Rectal smooth muscle tissue (tissue), 1 donor: ENCODE measurements around the gene MCEMP1.
"Not testable (repeated sequence)": the region's sequence is repeated elsewhere in the genome, so short reads cannot be mapped to it uniquely, and the experiment has no call there.

Experiments used
- H3K27ac ChIP-seq: one replicate; pipeline ENCODE4 v1.7.0; 2013; ENCODE audit warnings: low read depth, low read length, inconsistent platforms
- H3K27me3 ChIP-seq: one replicate; pipeline ENCODE4 v1.7.0; 2013; ENCODE audit warnings: low read length; ENCODE audit not compliant: control insufficient read depth, insufficient read depth
- H3K36me3 ChIP-seq: one replicate; pipeline ENCODE4 v1.7.0; 2013; ENCODE audit warnings: low read length; ENCODE audit not compliant: control insufficient read depth, insufficient read depth
- H3K4me1 ChIP-seq: one replicate; pipeline ENCODE4 v1.7.0; 2013; ENCODE audit warnings: low read length; ENCODE audit not compliant: control insufficient read depth, insufficient read depth
- H3K4me3 ChIP-seq: one replicate; pipeline ENCODE4 v1.7.0; 2013; ENCODE audit warnings: low read length
- H3K9ac ChIP-seq: one replicate; pipeline ENCODE4 v1.7.0; 2013; ENCODE audit warnings: low read length

The MCEMP1 gene

DNA sequence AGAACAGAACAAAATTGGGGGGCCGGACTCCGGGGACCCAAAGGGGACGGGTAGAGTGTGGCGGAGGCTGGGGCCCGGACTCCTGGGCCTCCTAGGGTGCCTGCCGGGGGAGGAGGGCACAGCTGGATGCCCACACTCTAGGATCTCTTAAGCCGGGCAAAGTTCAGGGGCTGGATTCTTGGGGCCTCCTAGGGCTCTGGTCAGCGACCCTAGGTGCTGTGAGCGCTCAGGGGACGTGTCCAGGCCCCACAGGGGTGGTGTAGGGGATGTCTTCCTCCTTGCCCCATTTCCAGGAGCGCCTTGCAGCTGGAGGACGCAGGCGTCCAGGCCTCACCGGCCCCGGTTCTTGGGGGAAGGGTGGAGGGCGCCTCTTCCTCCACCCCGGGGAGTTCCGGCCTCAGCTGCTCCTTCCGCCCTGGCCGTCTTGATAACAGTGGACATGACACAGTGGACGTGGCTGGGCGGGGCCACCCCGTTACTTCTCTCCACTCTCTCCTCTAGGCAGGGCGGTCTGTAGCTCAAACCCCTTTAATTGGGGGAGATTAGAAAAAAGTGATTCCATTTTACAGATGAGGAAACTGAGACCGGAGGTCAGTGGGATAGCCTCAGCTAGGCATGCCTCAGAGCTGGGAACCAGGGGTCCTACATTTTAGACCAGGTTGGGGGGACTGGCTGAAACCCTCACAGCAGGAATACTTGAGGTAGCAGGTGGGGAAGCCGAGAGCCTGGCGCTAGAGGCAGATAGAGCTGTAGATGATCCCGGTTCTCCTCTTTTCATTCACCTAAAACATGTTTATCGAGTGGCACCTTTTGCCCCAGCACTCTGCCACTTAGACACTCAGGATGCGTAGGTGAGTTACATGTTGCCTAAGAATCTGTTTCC lies 39.3 kb upstream of the MCEMP1 start:
- H3K4me3 ChIP-seq = peak overlapping the region; percentile 71

DNA sequence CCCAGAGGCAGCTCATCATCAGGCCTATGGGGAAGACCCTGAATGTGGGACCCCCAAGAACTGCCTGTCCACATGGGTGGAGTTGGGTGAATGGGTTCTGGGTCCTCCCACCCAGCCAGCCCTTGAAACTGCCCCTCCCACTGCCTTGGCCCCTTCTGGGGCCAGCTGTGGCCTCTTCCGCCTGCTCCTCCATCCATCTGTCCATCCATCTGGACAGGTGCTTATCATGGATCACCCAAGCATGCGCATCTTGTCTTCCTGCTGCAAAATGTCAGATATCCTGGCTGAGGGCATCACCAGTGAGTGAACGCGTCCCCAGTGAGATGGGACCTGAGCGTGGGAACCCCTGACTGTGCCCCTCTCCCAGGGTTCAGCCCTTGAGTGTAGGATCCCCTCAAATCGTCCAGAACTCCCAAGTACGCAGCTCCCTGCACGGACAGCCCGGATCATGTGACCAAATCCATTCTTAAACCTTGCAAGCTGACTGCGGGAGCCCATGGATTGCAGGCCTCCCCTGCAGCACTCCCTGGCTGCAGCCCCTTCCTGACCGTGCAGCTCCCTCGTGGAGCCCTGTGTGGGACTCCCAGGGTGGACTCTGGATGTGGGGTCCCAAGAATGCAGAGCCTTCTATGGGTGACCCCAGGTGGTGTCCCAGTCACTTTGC lies 38.0 kb upstream of the MCEMP1 start:
- Histone ChIP-seq H3K4me3 (no peak overlapping the region), H3K9ac (no peak overlapping the region), H3K36me3 (peaks cover 7% of the 10 kb centered on the region), H3K27me3 (peaks cover 4% of the 10 kb centered on the region), H3K27ac (no peak overlapping the region), H3K4me1 (no peaks in the 10 kb centered on the region)

More for the DNA sequence above, 39.3 kb upstream of the MCEMP1 start:
- no peak overlapping the region for H3K27ac ChIP-seq
- H3K27me3 ChIP-seq = peaks cover 4% of the 10 kb centered on the region
- H3K4me1 ChIP-seq = no peaks in the 10 kb centered on the region
- H3K36me3 ChIP-seq = peaks cover 7% of the 10 kb centered on the region
- peak overlapping the region; percentile 45 for H3K9ac ChIP-seq

DNA sequence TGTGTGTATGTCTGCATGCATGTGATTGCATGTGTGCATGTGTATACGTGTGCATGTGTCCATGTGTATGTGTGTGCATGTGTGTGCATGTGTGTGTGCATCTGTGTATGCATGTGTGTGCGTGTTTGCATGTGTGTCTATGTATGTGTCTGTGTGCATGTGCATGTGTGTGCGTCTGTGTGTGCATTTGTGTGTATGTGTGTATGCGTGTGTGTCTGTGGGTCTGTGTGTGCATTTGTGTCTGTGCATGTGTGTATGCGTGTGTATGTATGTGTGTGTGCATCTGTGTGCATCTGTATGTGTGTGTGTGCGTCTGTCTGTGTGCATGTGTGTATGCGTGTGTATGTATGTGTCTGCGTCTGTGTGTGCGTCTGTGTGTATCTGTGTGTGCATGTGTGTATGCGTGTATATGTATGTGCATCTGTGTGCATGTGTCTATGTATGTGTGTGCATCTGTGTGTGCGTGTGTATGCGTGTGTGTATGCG lies 37.0 kb upstream of the MCEMP1 start:
- Histone ChIP-seq H3K27ac (no peak overlapping the region), H3K36me3 (peaks cover 7% of the 10 kb centered on the region), H3K4me1 (no peaks in the 10 kb centered on the region), H3K9ac (no peak overlapping the region), H3K4me3 (no peak overlapping the region), H3K27me3 (peaks cover 4% of the 10 kb centered on the region)

DNA sequence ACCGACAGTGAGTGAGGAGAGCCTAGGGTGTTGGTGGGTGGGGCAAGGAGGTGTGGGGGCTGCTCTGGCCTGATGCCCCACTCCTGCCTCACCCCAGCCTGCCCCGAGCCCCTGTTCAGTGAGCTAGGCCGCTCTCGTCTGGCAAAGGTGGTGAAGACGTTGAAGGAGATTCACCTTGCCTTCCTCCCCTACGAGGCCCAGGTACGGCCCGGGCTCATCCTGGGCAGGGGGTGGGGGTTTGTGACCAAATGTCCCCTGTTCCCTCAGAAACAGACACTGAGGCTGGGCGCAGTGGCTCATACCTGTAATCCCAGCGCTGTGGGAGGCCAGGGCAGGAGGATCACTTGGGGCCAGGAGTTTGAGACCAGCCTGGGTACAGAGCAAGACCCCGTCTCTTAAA lies 36.1 kb upstream of the MCEMP1 start:
- H3K4me1 ChIP-seq = no peaks in the 10 kb centered on the region
- H3K4me3 ChIP-seq = no peak overlapping the region
- peaks cover 4% of the 10 kb centered on the region for H3K27me3 ChIP-seq
- peaks cover 7% of the 10 kb centered on the region for H3K36me3 ChIP-seq
- no peak overlapping the region for H3K27ac ChIP-seq
- H3K9ac ChIP-seq = no peak overlapping the region

DNA sequence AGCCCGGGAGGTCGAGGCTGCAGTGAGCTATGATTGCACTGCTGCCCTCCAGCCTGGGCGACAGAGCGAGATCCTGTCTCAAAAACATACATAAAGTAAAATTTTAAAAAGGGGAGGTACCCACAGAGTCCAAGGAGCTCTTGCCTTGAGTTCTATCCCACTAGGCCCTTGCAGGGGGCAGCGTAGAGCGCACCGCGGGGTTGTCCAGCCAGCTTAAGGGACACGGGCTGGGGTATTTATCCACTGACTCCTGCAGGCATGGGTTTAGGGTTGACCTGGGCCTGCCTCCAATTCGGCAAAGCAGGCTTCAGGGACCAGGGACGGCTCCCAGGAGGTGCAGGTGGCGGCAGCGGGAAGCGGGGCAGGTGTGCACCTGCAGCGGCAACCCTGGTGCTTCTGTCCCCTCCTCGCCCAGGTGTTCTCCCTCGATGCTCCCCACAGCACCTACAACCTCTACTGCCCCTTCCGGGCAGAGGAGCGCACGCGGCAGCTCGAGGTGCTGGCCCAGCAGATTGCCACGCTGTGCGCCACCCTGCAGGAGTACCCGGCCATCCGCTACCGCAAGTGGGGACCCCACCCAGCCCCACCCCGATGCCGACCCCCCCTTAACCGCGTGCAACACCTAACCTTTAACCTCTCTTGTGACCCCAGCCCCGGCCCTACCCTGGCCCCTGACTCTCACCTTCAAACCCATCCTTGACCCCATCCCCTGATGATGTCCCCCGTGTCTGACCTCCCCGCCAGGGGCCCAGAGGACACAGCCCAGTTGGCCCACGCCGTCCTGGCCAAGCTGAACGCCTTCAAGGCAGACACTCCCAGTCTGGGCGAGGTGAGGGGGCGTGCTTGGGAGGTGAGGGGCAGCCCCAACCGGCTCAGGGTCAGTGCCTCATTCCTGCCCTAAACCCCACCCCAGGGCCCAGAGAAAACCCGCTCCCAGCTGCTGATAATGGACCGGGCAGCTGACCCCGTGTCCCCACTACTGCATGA lies 35.3 kb upstream of the MCEMP1 start:
- Histone ChIP-seq H3K27ac (no peak overlapping the region), H3K36me3 (peaks cover 7% of the 10 kb centered on the region), H3K4me3 (no peak overlapping the region), H3K9ac (no peak overlapping the region), H3K4me1 (no peaks in the 10 kb centered on the region), H3K27me3 (peaks cover under 1% of the 10 kb centered on the region)

DNA sequence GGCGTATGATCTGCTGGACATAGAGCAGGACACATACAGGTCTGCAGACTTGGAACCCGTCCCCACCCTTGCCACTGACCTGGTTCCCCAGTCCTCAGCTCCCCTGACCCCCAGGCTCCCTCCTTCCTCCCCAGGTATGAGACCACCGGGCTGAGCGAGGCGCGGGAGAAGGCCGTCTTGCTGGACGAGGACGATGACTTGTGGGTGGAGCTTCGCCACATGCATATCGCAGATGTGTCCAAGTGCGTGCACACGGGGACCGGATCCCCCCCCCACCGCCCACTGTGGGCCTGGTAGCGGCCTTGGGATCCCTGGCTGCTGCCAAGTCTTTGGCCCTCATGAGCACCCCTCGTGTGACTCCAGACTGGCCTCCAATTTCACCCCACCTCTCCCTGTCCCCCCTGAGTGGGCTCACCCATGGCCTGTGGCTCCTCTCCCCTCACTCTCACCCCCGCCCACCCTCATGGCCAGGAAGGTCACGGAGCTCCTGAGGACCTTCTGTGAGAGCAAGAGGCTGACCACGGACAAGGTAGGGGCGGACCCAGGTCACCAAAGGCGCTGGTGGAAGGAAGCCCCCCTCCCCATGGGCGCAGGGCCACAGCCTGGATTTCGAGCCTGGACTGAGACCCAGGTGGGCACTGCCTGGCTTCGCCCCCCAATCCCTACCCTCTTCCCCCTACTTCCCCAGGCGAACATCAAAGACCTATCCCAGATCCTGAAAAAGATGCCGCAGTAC lies 34.4 kb upstream of the MCEMP1 start:
- Histone ChIP-seq H3K27ac (no peak overlapping the region), H3K27me3 (no peaks in the 10 kb centered on the region), H3K4me3 (no peak overlapping the region), H3K36me3 (peaks cover 7% of the 10 kb centered on the region), H3K4me1 (no peaks in the 10 kb centered on the region), H3K9ac (no peak overlapping the region)

DNA sequence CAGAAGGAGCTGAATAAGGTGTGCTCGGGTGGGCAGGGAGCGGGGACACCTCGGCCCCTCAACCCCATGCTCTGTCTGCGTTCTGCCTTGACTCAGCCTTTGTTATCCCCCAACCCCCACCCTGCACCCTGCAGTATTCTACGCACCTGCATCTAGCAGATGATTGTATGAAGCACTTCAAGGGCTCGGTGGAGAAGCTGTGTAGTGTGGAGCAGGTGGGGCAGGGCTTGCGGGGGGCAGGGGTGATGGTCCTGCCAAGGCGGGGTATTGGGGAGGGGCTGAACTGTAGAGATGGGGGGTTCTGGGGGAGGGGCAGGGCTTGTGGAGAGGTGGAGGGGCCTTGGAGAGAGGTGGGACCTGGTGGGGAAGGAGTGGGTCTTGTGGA lies 33.9 kb upstream of the MCEMP1 start:
- Histone ChIP-seq H3K27me3 (no peaks in the 10 kb centered on the region), H3K9ac (no peak overlapping the region), H3K27ac (no peak overlapping the region)

DNA sequence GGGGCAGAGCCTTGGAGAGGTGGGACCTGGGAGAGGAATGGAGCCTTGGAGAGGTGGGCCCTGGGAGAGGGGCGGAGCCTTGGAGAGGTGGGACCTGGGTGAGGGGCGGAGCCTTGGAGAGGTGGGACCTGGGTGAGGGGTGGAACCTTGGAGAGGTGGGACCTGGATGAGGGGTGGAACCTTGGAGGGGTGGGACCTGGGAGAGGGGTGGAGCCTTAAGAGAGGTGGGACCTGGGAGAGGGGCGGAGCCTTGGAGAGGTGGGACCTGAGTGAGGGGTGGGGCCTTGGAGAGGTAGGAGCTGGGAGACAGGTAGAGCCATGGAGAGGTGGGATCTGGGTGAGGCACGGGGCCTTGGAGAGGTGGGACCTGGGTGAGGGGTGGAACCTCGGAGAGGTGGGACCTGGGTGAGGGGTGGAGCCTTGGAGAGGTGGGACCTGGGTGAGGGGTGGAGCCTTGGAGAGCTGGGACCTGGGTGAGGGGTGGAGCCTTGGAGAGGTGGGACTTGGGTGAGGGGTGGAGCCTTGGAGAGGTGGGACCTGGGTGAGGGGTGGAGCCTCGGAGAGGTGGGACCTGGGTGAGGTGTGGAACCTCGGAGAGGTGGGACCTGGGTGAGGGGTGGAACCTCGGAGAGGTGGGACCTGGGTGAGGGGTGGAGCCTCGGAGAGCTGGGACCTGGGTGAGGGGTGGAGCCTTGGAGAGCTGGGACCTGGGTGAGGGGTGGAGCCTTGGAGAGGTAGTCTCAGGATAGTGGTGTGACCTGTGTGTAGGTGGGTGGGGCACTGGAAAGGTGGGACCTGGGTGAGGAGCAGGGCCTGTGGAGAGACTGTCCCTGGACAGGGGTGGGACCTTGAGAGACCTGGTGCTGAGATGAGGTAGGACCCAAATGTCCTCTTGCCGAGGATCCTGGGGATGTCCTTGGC lies 33.0 kb upstream of the MCEMP1 start:
- not testable (repeated sequence) for H3K36me3 ChIP-seq, H3K4me1 ChIP-seq, H3K27ac ChIP-seq, H3K9ac ChIP-seq, H3K4me3 ChIP-seq, H3K27me3 ChIP-seq

More for the DNA sequence above, 33.9 kb upstream of the MCEMP1 start:
- H3K4me3 ChIP-seq = no peak overlapping the region
- H3K36me3 ChIP-seq = peaks cover 7% of the 10 kb centered on the region
- no peaks in the 10 kb centered on the region for H3K4me1 ChIP-seq

DNA sequence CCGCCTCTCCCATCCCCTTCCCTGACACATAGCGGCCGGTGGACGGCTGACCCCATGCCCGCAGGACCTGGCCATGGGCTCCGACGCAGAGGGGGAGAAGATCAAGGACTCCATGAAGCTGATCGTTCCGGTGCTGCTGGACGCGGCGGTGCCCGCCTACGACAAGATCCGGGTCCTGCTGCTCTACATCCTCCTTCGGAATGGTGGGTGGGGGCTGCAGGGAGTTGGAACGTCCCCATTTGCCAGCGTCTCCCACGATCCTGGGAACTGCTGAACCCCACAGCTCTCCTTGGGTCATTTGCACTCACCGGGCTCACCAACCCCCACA lies 32.4 kb upstream of the MCEMP1 start:
- H3K4me3 ChIP-seq = no peak overlapping the region
- no peak overlapping the region for H3K27ac ChIP-seq
- peaks cover 7% of the 10 kb centered on the region for H3K36me3 ChIP-seq
- no peak overlapping the region for H3K9ac ChIP-seq
- no peaks in the 10 kb centered on the region for H3K4me1 ChIP-seq
- no peaks in the 10 kb centered on the region for H3K27me3 ChIP-seq

DNA sequence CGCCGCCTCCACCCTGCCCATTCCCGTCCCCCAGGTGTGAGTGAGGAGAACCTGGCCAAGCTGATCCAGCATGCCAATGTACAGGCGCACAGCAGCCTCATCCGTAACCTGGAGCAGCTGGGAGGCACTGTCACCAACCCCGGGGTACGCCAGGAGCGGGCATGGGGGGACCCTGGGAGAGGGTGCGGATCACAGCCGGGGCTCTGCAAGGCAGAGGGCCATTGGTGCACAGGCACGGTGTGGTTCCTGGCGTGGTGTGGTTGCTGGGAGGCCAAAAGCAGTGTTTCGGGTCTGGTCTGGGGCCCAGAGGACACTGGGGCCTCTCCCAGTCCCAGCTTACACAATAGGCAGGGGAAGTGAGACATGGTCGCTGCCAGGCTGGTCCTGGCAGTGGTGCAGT lies 31.7 kb upstream of the MCEMP1 start:
- Histone ChIP-seq H3K4me1 (no peaks in the 10 kb centered on the region), H3K9ac (no peak overlapping the region), H3K27ac (no peak overlapping the region), H3K36me3 (peaks cover 2% of the 10 kb centered on the region), H3K4me3 (no peak overlapping the region), H3K27me3 (no peaks in the 10 kb centered on the region)
